ENCODE measurements around the gene PPP1CA.

PPP1CA gene

DNA sequence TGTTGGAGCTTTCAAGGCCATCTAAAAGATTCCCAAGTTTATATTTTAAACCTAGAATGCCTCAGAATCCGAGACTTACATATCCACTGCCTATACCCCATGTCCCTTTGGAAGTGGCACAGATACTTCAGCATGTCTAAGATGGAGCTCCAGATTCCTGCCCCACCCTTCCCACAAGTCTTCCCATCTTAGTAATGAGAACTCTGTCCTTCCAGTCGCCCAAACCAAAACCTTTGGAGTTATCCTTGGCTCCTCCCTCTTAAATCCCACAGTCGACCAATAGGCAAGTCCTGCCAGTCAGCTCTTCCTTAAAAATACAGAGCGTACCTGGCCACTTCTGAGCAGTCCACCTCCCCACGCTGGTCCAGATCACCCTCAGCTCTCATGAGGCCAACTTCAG, 52.6 kb downstream of the PPP1CA start:
- no peak for DNase-seq

Measured in activated CD4-positive, alpha-beta T cell treated with anti-CD3 and anti-CD28 coated beads for 1 hour (primary cell).